CD14-positive monocyte (primary cell): ENCODE results near the gene IGLL1. TPM values are rescaled to one million over a fixed set of nuclear protein-coding genes. Genes with fewer than 3 reads are reported as not detected.

Experiments used
- DNase-seq, 3 donors: peaks; one replicate each; pipeline ENCODE4 v3.0.0-alpha.2; 2011 to 2022
- H2AFZ ChIP-seq: 2 replicates; pipeline ENCODE4 v1.6.0; 2012; ENCODE audit warnings: mild to moderate bottlenecking, low read depth, low read length, inconsistent platforms; ENCODE audit not compliant: insufficient read depth, poor library complexity, severe bottlenecking
- H3K27ac ChIP-seq, 2 donors: 1 replicate in 1 of 2; 2 replicates in 1 of 2; pipeline ENCODE4 v1.5.1; 2012 to 2013; ENCODE audit warnings: low read length in 2 of 2, control low read depth in 1 of 2, inconsistent platforms in 1 of 2, low read depth in 1 of 2, mild to moderate bottlenecking in 1 of 2
- H3K27me3 ChIP-seq, 2 donors: one replicate each; pipeline versions ENCODE4 v1.6.0 to v1.6.1; 2011 to 2013; ENCODE audit warnings: low read length in 2 of 2; ENCODE audit not compliant: control insufficient read depth in 2 of 2, insufficient read depth in 2 of 2
- H3K36me3 ChIP-seq, 2 donors: replicated peaks in 1 of 2; 1 replicate in 1 of 2; 2 replicates in 1 of 2; pipeline versions ENCODE4 v1.5.1 to v1.6.1; 2012 to 2013; ENCODE audit warnings: low read length in 2 of 2, control low read depth in 1 of 2, inconsistent platforms in 1 of 2, mild to moderate bottlenecking in 1 of 2; ENCODE audit not compliant: insufficient read depth in 2 of 2, control insufficient read depth in 1 of 2
- H3K4me1 ChIP-seq, 2 donors: 1 replicate in 1 of 2; 2 replicates in 1 of 2; pipeline versions ENCODE4 v1.5.1 to v1.6.1; 2012 to 2013; ENCODE audit warnings: low read length in 2 of 2, control low read depth in 1 of 2, inconsistent platforms in 1 of 2, mild to moderate bottlenecking in 1 of 2, moderate library complexity in 1 of 2; ENCODE audit not compliant: insufficient read depth in 2 of 2, control insufficient read depth in 1 of 2
- H3K4me2 ChIP-seq: replicated peaks from 2 replicates; pipeline ENCODE3; 2012; ENCODE audit warnings: low read length, moderate library complexity, mild to moderate bottlenecking; ENCODE audit not compliant: poor library complexity, severe bottlenecking; ENCODE audit errors: extremely low read depth
- H3K4me3 ChIP-seq, 3 experiments: fragments of 200-600 bp in 1 of 3; sonication (generic) in 1 of 3; replicated peaks in 1 of 3; 1 replicate in 2 of 3; 2 replicates in 1 of 3; pipeline ENCODE4 v1.5.1; 2011 to 2013; ENCODE audit warnings: low read length in 3 of 3, mild to moderate bottlenecking in 3 of 3, control low read depth in 2 of 3, low read depth in 2 of 3, inconsistent platforms in 1 of 3, moderate library complexity in 1 of 3
- H3K79me2 ChIP-seq: 2 replicates; pipeline ENCODE4 v1.6.0; 2012; ENCODE audit warnings: mild to moderate bottlenecking, control low read depth, inconsistent platforms, low read length, moderate library complexity; ENCODE audit not compliant: insufficient read depth
- H3K9ac ChIP-seq: 2 replicates; pipeline ENCODE4 v1.6.0; 2017; ENCODE audit warnings: low read length, mild to moderate bottlenecking; ENCODE audit not compliant: insufficient read depth, poor library complexity, severe bottlenecking
- H3K9me3 ChIP-seq, 2 donors: replicated peaks in 1 of 2; 1 replicate in 1 of 2; 2 replicates in 1 of 2; pipeline versions ENCODE4 v1.5.1 to v1.6.1; 2012 to 2013; ENCODE audit warnings: low read length in 2 of 2, control low read depth in 1 of 2; ENCODE audit not compliant: control insufficient read depth in 1 of 2, insufficient read depth in 1 of 2
- H4K20me1 ChIP-seq: 2 replicates; pipeline ENCODE4 v1.6.0; 2012; ENCODE audit warnings: mild to moderate bottlenecking, low read length, control low read depth, moderate library complexity; ENCODE audit not compliant: insufficient read depth
- H3K27ac Mint-ChIP-seq, 7 donors: one replicate each; pipeline ENCODE4 v1.8.0; 2020; ENCODE audit warnings: mild to moderate bottlenecking in 7 of 7, mixed read lengths in 7 of 7, moderate library complexity in 6 of 7, inconsistent platforms in 2 of 7
- H3K27me3 Mint-ChIP-seq, 3 donors: one replicate each; pipeline ENCODE4 v1.8.0; 2021 to 2022; ENCODE audit warnings: low read depth in 3 of 3, mild to moderate bottlenecking in 3 of 3, mixed read lengths in 3 of 3, moderate library complexity in 3 of 3, inconsistent platforms in 1 of 3
- H3K36me3 Mint-ChIP-seq, 2 donors: one replicate each; pipeline ENCODE4 v1.8.0; 2020; ENCODE audit warnings: mixed read lengths in 2 of 2, inconsistent platforms in 1 of 2, mild to moderate bottlenecking in 1 of 2
- H3K4me1 Mint-ChIP-seq: one replicate; pipeline ENCODE4 v1.8.0; 2020; ENCODE audit warnings: mild to moderate bottlenecking, mixed read lengths
- H3K4me3 Mint-ChIP-seq, 2 donors: one replicate each; pipeline ENCODE4 v1.8.0; 2020; ENCODE audit warnings: mild to moderate bottlenecking in 2 of 2, mixed read lengths in 2 of 2, moderate library complexity in 1 of 2
- H3K9me3 Mint-ChIP-seq, 7 donors: one replicate each; pipeline ENCODE4 v1.8.0; 2020 to 2022; ENCODE audit warnings: mixed read lengths in 7 of 7, mild to moderate bottlenecking in 6 of 7, moderate library complexity in 6 of 7, inconsistent platforms in 2 of 7
- WGBS: methylation state at CpG from one replicate; pipeline ENCODE4 v1.1.5; 2013; ENCODE audit warnings: missing lambda C conversion rate; ENCODE audit not compliant: insufficient coverage; 5-methylcytosine and 5-hydroxymethylcytosine counted together
- intact Hi-C, 2 donors: fragments of 100-400 bp; cut with micrococcal nuclease; formaldehyde crosslinking; loops; one replicate each; pipeline versions ENCODE4 v1.15.0 to v1.15.1; 2023
- polyA plus RNA-seq, 3 donors: library from polyadenylated mRNA; depleted of rRNA in 1 of 3; unstranded in 2 of 3; stranded (reverse) in 1 of 3; fragments of 300-500 nt in 2 of 3; fragments of >200 nt in 1 of 3; fragmentation: Illumina TruSeq in 2 of 3; gene quantifications; 1 replicate in 2 of 3; 2 replicates in 1 of 3; pipeline ENCODE4 v1.2.3, GENCODE V29; 2012 to 2021
- TF ChIP-seq, protein P1 (sequence below): fragments of 200-600 bp; IDR thresholded peaks from one replicate; pipeline ENCODE4 v1.8.0; 2022; ENCODE audit warnings: antibody characterized with exemption, mild to moderate bottlenecking

Gene IGLL1
- polyA plus RNA-seq, 3 donors, result not detected

DNA sequence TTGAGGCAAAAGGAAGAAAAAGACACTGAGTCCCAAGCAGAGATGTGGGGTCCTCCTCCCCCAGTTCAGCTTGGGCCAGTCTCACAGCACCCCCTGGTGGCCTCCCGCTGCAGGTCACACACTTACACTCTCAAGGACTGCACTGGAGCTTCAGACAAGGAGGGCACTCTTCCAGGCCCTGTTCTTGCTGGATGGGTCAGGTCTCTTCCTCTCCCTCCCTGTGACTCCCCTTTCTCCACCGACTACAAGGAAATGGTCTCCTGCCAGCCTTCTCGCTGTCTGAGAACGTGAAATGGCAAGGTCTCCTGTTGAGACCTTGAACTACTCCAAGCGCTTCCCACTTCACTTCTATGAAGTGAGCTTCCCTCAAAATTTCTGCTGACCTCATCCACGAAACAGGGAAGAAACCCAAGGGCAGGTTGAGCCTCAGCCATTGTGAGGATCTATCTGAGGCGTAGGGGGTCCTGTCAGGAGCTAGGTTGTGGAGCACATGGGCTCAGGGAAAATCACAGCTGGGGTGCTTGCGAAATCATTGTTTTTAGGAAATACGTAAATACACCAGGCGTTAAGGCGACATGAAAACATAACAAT is 11.2 kb upstream of the IGLL1 start:
- no peaks in the 10 kb centered on the region for H4K20me1 ChIP-seq
- peak overlapping the region; percentile 36 for H2AFZ ChIP-seq
- no peaks in the 10 kb centered on the region for H3K9me3 ChIP-seq
- peak overlapping the region in 1 of 2 donors; percentile 51 for H3K4me3 Mint-ChIP-seq
- H3K27ac Mint-ChIP-seq, result peak overlapping the region in 5 of 7 donors; percentile 11 to 81 (median 69)
- no peak overlapping the region for H3K4me3 ChIP-seq
- TF ChIP-seq, protein P1, sequence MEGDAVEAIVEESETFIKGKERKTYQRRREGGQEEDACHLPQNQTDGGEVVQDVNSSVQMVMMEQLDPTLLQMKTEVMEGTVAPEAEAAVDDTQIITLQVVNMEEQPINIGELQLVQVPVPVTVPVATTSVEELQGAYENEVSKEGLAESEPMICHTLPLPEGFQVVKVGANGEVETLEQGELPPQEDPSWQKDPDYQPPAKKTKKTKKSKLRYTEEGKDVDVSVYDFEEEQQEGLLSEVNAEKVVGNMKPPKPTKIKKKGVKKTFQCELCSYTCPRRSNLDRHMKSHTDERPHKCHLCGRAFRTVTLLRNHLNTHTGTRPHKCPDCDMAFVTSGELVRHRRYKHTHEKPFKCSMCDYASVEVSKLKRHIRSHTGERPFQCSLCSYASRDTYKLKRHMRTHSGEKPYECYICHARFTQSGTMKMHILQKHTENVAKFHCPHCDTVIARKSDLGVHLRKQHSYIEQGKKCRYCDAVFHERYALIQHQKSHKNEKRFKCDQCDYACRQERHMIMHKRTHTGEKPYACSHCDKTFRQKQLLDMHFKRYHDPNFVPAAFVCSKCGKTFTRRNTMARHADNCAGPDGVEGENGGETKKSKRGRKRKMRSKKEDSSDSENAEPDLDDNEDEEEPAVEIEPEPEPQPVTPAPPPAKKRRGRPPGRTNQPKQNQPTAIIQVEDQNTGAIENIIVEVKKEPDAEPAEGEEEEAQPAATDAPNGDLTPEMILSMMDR, result peak; percentile 91
- WGBS, result 3% methylated on average over 5 of the region's 11 CpGs
- DNase-seq, result peak; percentile 27 to 50 (median 31)
- intact Hi-C loops, result no loop called here
- no peaks in the 10 kb centered on the region for H3K36me3 Mint-ChIP-seq
- H3K27ac ChIP-seq, result no peak overlapping the region
- no peak overlapping the region for H3K9ac ChIP-seq
- no peak overlapping the region for H3K4me2 ChIP-seq
- H3K4me1 Mint-ChIP-seq, result peaks cover 17% of the 10 kb centered on the region
- peaks cover 0 to 15% (median 2%) of the 10 kb centered on the region in 7 donors for H3K9me3 Mint-ChIP-seq
- peaks cover 2 to 4% (median 3%) of the 10 kb centered on the region in 3 donors for H3K27me3 Mint-ChIP-seq
- H3K27me3 ChIP-seq, result no peaks in the 10 kb centered on the region
- no peaks in the 10 kb centered on the region for H3K79me2 ChIP-seq
- H3K4me1 ChIP-seq, result peaks cover 6 to 8% of the 10 kb centered on the region in 2 donors
- H3K36me3 ChIP-seq, result no peaks in the 10 kb centered on the region

DNA sequence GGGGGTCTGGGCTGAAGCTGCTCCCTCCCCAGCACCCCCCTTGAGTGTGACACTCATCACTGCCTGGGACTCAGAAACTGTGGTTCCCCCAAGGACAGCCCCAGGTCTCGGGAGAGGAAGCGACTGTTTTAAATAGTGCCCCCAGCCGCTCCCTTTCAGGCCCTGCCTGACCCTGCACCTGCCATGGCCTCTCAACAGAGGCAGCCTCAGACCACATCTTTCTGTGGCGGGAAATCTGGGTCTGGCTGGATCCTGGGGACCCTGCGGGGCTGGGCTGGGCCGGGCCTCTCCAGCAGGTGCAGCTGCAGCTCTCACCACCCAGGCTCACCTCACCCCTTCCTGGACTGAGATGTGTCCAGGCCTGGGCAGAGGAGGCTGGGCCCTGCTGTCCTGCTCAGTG is 3.7 kb upstream of the IGLL1 start:
- Mint-ChIP-seq H3K27me3 (peaks cover 2 to 14% (median 9%) of the 10 kb centered on the region in 3 donors), H3K27ac (no peak overlapping the region), H3K4me1 (peaks cover 16% of the 10 kb centered on the region), H3K4me3 (no peak overlapping the region), H3K9me3 (peaks cover 0 to 2% (median 0%) of the 10 kb centered on the region in 7 donors), H3K36me3 (no peaks in the 10 kb centered on the region)
- H3K27ac ChIP-seq, result no peak overlapping the region
- no peaks in the 10 kb centered on the region for H3K4me1 ChIP-seq
- H3K36me3 ChIP-seq, result no peaks in the 10 kb centered on the region
- H3K4me3 ChIP-seq, result no peak overlapping the region
- no peak overlapping the region for H3K4me2 ChIP-seq
- DNase-seq, result no peak
- H3K27me3 ChIP-seq, result no peaks in the 10 kb centered on the region
- no peaks in the 10 kb centered on the region for H4K20me1 ChIP-seq
- H2AFZ ChIP-seq, result no peak overlapping the region
- intact Hi-C loops, result no loop called here
- H3K9me3 ChIP-seq, result no peaks in the 10 kb centered on the region
- WGBS, result 14% methylated on average over 6 of the region's 6 CpGs
- TF ChIP-seq, protein P1, result no peak
- peak overlapping the region; percentile 17 for H3K9ac ChIP-seq
- no peaks in the 10 kb centered on the region for H3K79me2 ChIP-seq
